Kidney (tissue), 14 donors: ENCODE data around the gene CCN2. TPM values are rescaled to one million over a fixed set of nuclear protein-coding genes. Genes with fewer than 3 reads are reported as not detected.

Experiments used
- DNase-seq, 5 donors: peaks; one replicate each; pipeline ENCODE4 v3.0.0-alpha.2; 2013 to 2020
- FAIRE-seq: peaks from 2 replicates; lab custom pipeline; 2012; peaks lifted over from hg19 to GRCh38; lab: Jason Lieb, UNC
- H3K27ac ChIP-seq, 2 donors: one replicate each; pipeline ENCODE4 v1.7.0; 2013; ENCODE audit warnings: low read depth in 2 of 2, low read length in 2 of 2, inconsistent platforms in 1 of 2
- H3K27me3 ChIP-seq: one replicate; pipeline ENCODE4 v1.7.1; 2013; ENCODE audit warnings: low read length, inconsistent platforms; ENCODE audit not compliant: control insufficient read depth, insufficient read depth
- H3K36me3 ChIP-seq, 3 donors: one replicate each; pipeline versions ENCODE4 v1.7.0 to v1.7.1; 2013; ENCODE audit warnings: low read length in 3 of 3, control low read depth in 1 of 3, inconsistent platforms in 1 of 3; ENCODE audit not compliant: insufficient read depth in 3 of 3, control insufficient read depth in 2 of 3
- H3K4me1 ChIP-seq, 3 donors: one replicate each; pipeline versions ENCODE4 v1.7.0 to v1.7.1; 2013; ENCODE audit warnings: low read length in 3 of 3, inconsistent platforms in 1 of 3, low read depth in 1 of 3; ENCODE audit not compliant: control insufficient read depth in 2 of 3, insufficient read depth in 2 of 3
- H3K4me3 ChIP-seq, 3 donors: one replicate each; pipeline versions ENCODE4 v1.7.0 to v1.8.1; 2013; ENCODE audit warnings: low read length in 3 of 3, control low read depth in 1 of 3, inconsistent platforms in 1 of 3
- H3K9ac ChIP-seq, 3 donors: one replicate each; pipeline versions ENCODE4 v1.7.0 to v1.7.1; 2013; ENCODE audit warnings: low read length in 3 of 3, control low read depth in 1 of 3, inconsistent platforms in 1 of 3
- H3K9me3 ChIP-seq, 3 donors: one replicate each; pipeline versions ENCODE4 v1.7.0 to v1.7.1; 2013; ENCODE audit warnings: low read length in 3 of 3, control low read depth in 1 of 3, inconsistent platforms in 1 of 3; ENCODE audit not compliant: control insufficient read depth in 2 of 3, insufficient read depth in 1 of 3
- CTCF ChIP-seq: IDR thresholded peaks from 3 replicates; pipeline ENCODE4 v1.5.1; 2012; ENCODE audit warnings: mild to moderate bottlenecking, moderate library complexity, borderline replicate concordance; ENCODE audit not compliant: insufficient read depth; ENCODE audit errors: extremely low read depth
- intact Hi-C: fragments of 100-400 bp; cut with DNase I; formaldehyde crosslinking; loops from one replicate; pipeline ENCODE4 v1.11.1; 2022
- polyA plus RNA-seq: library from polyadenylated mRNA; stranded (reverse); fragments of 350-450 nt; fragmentation: Illumina TruSeq; extraction: RNeasy Lipid Tissue Mini Kit (QIAGEN cat#74804); gene quantifications from one replicate; pipeline ENCODE4 v1.2.3, GENCODE V29; 2014; ENCODE audit warnings: low read depth, low replicate concordance; ENCODE audit not compliant: insufficient read depth
- total RNA-seq: library from RNA; stranded (reverse); fragmentation: NEBNext Ultra II Directional; extraction: Animal tissue kit (Norgen Biotek cat#: 25700); gene quantifications from one replicate; pipeline ENCODE4 v1.2.1, GENCODE V29; 2021
- donor health status: control.
- donor health status: control.
- donor health status: control.
- donor health status: control.
- donor health status: control.
- donor health status: DM: yes; HTN: yes; CAD: no.
- donor health status: Normal renal cell carcinoma (clear cell type).

CCN2 gene
- total and polyA plus RNA-seq, 2 donors from 2014 or later: 64.1 to 248 TPM

DNA sequence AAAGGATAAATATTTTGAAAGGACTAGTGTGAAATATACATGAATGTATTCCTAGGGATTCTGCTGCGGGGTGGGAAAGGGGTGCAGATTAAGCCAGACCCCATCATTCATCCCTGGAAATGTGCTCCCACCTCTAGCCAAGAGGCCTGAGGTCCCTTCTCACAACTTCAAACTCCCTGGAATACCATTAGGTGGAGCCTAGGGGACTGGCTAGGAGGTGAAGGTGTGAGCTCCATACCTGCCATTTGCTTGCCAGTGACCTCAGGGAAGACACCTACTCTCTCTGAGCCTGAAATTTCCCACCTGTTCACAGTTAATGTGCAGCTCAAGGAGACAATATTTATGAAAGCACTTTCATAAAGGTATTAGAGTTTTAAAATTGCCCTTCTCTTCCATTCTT lies 4.7 kb upstream of the CCN2 start:
- H3K27me3 ChIP-seq: no peaks in the 10 kb centered on the region
- no peaks in the 10 kb centered on the region for H3K36me3 ChIP-seq
- no peaks in the 10 kb centered on the region for H3K9me3 ChIP-seq
- intact Hi-C loops: no loop called here
- H3K9ac ChIP-seq: no peak overlapping the region
- no peak for FAIRE-seq
- no peak for DNase-seq
- TF ChIP-seq CTCF: no peak
- peaks cover 4 to 22% (median 6%) of the 10 kb centered on the region in 3 donors for H3K4me1 ChIP-seq
- H3K27ac ChIP-seq: no peak overlapping the region
- H3K4me3 ChIP-seq: no peak overlapping the region

DNA sequence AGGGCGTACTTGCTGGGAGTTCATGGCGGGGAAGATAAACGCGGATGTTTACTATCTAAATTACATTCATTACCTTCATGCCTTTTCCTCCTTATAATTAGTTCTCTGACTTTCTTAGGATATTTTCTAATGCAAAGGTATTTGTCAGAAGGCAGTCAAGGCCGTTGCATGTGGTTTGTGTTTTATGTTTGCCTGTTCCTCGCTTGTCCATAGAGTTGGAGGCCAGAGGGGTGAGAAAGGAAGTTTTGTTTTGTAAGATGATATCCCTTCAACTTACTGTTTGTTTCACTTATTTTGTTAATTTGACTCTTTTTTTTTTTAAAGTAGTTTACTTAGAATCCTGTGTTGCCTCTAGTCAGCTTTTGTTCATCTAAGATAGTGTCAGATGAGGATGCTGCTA lies 4.0 kb upstream of the CCN2 start:
- Histone ChIP-seq H3K36me3 (peaks cover 0 to 2% (median 0%) of the 10 kb centered on the region in 3 donors), H3K27ac (no peak overlapping the region), H3K4me1 (peaks cover 4 to 22% (median 8%) of the 10 kb centered on the region in 3 donors), H3K27me3 (no peaks in the 10 kb centered on the region), H3K9me3 (no peaks in the 10 kb centered on the region), H3K9ac (no peak overlapping the region), H3K4me3 (peak overlapping the region in 1 of 3 donors; percentile 22)
- DNase-seq: peak in 1 of 5 donors; percentile 46
- intact Hi-C loops: no loop called here
- FAIRE-seq: no peak
- no peak for TF ChIP-seq CTCF

GRCh38 chr6:131954775-131955107 lies 3.6 kb upstream of the CCN2 start:
- peak overlapping the region in 1 of 2 donors; percentile 28 for H3K27ac ChIP-seq
- peak overlapping the region in 1 of 3 donors; percentile 5 for H3K9ac ChIP-seq
- TF ChIP-seq CTCF: no peak
- no peaks in the 10 kb centered on the region for H3K9me3 ChIP-seq
- FAIRE-seq: no peak
- peak overlapping the region; percentile 22 to 44 (median 22) for H3K4me3 ChIP-seq
- intact Hi-C loops: no loop called here
- peak in 4 of 5 donors; percentile 73 to 95 (median 87) for DNase-seq
- H3K36me3 ChIP-seq: peaks cover 0 to 6% (median 0%) of the 10 kb centered on the region in 3 donors
- peaks cover 4 to 22% (median 11%) of the 10 kb centered on the region in 3 donors for H3K4me1 ChIP-seq
- no peaks in the 10 kb centered on the region for H3K27me3 ChIP-seq
